A673 (cell line): Measurements from ENCODE around the gene TACC2. TPM values are rescaled to one million over a fixed set of nuclear protein-coding genes. Genes with fewer than 3 reads are reported as not detected.

Experiments
- BruUV-seq: library from RNA; stranded (reverse); fragments of 400-500 nt; replicated peaks from 2 replicates; lab custom pipeline; 2021; lab: Mats Ljungman, UMichigan
- CTCF ChIA-PET: fragments of 300-600 bp; sonication (Branson Sonifier 250); formaldehyde crosslinking; loops from one replicate; lab custom pipeline; 2022; ENCODE audit warnings: antibody characterized with exemption; lab: Charles Lee
- POLR2A ChIA-PET: fragments of 300-600 bp; sonication (Branson Sonifier 250); formaldehyde crosslinking; loops from one replicate; lab custom pipeline; 2022; ENCODE audit warnings: antibody characterized with exemption; ENCODE audit not compliant: low non-redundant PET; lab: Charles Lee
- DNase-seq: peaks from one replicate; pipeline ENCODE4 v3.0.0-alpha.2; 2015; ENCODE audit warnings: low spot score
- H3K27ac ChIP-seq: fragments of 200-600 bp; sonication (generic); 2 replicates; pipeline ENCODE4 v1.5.1; 2016; ENCODE audit warnings: mixed run types, low read depth, mild to moderate bottlenecking, mixed read lengths, antibody characterized with exemption, low read length; ENCODE audit not compliant: poor library complexity, severe bottlenecking
- H3K27me3 ChIP-seq: fragments of 200-600 bp; sonication (generic); replicated peaks from 2 replicates; pipeline ENCODE4 v1.6.1; 2017; ENCODE audit warnings: mixed run types, low read depth, mild to moderate bottlenecking, mixed read lengths, antibody characterized with exemption, low read length; ENCODE audit not compliant: insufficient read depth, poor library complexity
- H3K36me3 ChIP-seq: fragments of 200-600 bp; sonication (generic); 2 replicates; pipeline ENCODE4 v1.6.1; 2016; ENCODE audit warnings: mixed run types, mild to moderate bottlenecking, mixed read lengths, antibody characterized with exemption, low read length; ENCODE audit not compliant: insufficient read depth, poor library complexity, severe bottlenecking
- H3K4me1 ChIP-seq: fragments of 200-600 bp; sonication (generic); 2 replicates; pipeline ENCODE4 v1.6.1; 2017; ENCODE audit warnings: mixed run types, mild to moderate bottlenecking, mixed read lengths, antibody characterized with exemption, low read length; ENCODE audit not compliant: insufficient read depth, poor library complexity, severe bottlenecking
- H3K4me3 ChIP-seq: fragments of 200-600 bp; sonication (generic); 2 replicates; pipeline ENCODE4 v1.5.1; 2016; ENCODE audit warnings: low read depth, mixed run types, mild to moderate bottlenecking, mixed read lengths, low read length; ENCODE audit not compliant: poor library complexity, severe bottlenecking
- H3K9me3 ChIP-seq: fragments of 200-600 bp; sonication (generic); 2 replicates; pipeline ENCODE4 v1.6.1; 2016; ENCODE audit warnings: mixed run types, low read depth, mild to moderate bottlenecking, mixed read lengths, antibody characterized with exemption, low read length; ENCODE audit not compliant: poor library complexity, severe bottlenecking
- CTCF ChIP-seq: fragments of 300-800, 200-600 bp; sonication (generic); conservative IDR thresholded peaks from 2 replicates; pipeline ENCODE4 v1.5.1; 2017; ENCODE audit warnings: low read depth, mild to moderate bottlenecking, antibody characterized with exemption, low read length, moderate library complexity, mixed read lengths
- EZH2 ChIP-seq: fragments of 200-600 bp; sonication (generic); IDR thresholded peaks from 2 replicates; pipeline ENCODE4 v1.6.1; 2017; ENCODE audit warnings: borderline replicate concordance, low read depth, mild to moderate bottlenecking, mixed read lengths, antibody characterized with exemption, low read length; ENCODE audit not compliant: poor library complexity, severe bottlenecking
- intact Hi-C: fragments of 100-400 bp; cut with micrococcal nuclease; formaldehyde crosslinking; loops from one replicate; pipeline ENCODE4 v1.10.0; 2022; ENCODE audit not compliant: unreplicated experiment
- total RNA-seq: library from RNA; stranded (reverse); gene quantifications from 2 replicates; pipeline ENCODE4 v1.2.3, GENCODE V29; 2021

The TACC2 gene
- total RNA-seq, 1 experiment from 2014 or later: 0.62 TPM

DNA sequence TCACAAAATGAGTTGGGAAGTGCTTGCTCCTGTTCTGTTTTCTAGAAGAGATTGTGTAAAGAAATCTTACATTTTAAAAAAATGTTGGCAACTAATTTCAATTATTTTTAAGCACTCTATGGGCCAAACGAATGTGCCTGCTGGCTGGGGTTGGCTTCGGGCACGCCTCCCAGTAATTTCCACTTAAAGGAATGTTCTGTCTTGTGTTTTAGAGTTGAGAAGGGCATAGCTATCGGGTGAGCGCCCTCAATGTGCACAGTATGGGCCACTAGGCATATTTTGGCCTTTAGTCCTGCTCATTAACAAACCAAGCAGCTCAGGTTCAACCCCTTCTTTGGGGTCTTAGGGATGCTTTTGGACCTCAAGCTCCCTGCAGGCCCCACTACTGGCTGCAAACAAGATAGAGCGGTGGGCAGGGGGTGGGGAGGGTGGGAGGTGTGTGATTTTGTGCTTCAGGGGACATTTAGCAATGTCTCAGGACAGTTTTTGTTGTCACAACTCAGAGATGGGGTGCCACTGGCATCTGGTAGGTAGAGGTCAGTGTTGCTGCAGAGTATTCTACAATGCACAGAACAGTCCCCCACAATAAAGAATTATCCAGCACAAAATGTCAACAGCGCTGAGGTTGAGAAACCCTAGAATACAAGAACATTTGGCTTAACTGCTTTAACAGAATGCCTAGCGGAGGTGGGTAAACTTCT is 40.7 kb downstream of the TACC2 start:
- H3K27me3 ChIP-seq: no peaks in the 10 kb centered on the region
- no peaks in the 10 kb centered on the region for H3K9me3 ChIP-seq
- intact Hi-C loops: no loop called here
- H3K27ac ChIP-seq: no peak overlapping the region
- no peaks in the 10 kb centered on the region for H3K4me1 ChIP-seq
- H3K36me3 ChIP-seq: no peaks in the 10 kb centered on the region
- no peak overlapping the region for H3K4me3 ChIP-seq
- BruUV-seq: no TSS peak
- DNase-seq: no peak
- ChIA-PET CTCF (no interaction called here), POLR2A (no interaction called here)
- TF ChIP-seq CTCF (no peak), EZH2 (no peak)

DNA sequence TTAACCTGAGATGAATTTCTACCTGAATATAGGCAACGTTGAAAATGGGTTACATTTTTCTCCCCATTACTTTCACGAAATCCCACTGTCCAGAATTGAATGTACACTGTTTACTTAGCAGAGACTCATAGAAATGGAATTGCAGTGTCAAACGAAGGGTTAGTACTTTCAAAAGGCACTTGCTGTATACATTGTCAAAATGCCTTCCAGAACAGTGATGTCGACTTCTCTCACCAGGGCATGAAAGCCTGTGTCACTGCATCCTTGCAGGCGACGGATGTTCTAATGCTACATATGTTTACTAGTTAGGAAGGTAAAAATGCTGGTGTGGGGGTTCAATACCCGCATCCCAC is 41.2 kb downstream of the TACC2 start:
- TF ChIP-seq EZH2: no peak
- TF ChIP-seq CTCF: no peak
- Histone ChIP-seq H3K36me3 (no peaks in the 10 kb centered on the region), H3K9me3 (no peaks in the 10 kb centered on the region), H3K27me3 (no peaks in the 10 kb centered on the region), H3K27ac (no peak overlapping the region), H3K4me1 (no peaks in the 10 kb centered on the region), H3K4me3 (no peak overlapping the region)
- BruUV-seq: no TSS peak
- ChIA-PET CTCF (no interaction called here), POLR2A (no interaction called here)
- intact Hi-C loops: no loop called here
- no peak for DNase-seq

GRCh38 chr10:122033224-122033926 is 44.4 kb downstream of the TACC2 start:
- no peaks in the 10 kb centered on the region for H3K27me3 ChIP-seq
- ChIA-PET POLR2A (no interaction called here), CTCF (no interaction called here)
- DNase-seq: no peak
- no peaks in the 10 kb centered on the region for H3K36me3 ChIP-seq
- intact Hi-C loops: no loop called here
- no peak overlapping the region for H3K27ac ChIP-seq
- H3K9me3 ChIP-seq: no peaks in the 10 kb centered on the region
- BruUV-seq: no TSS peak
- TF ChIP-seq CTCF: no peak
- no peak for TF ChIP-seq EZH2
- no peak overlapping the region for H3K4me3 ChIP-seq
- H3K4me1 ChIP-seq: no peaks in the 10 kb centered on the region
